Esophagus (tissue), 2 donors: ENCODE measurements around the gene CTCFL. TPM values are rescaled to one million over a fixed set of nuclear protein-coding genes. Genes with fewer than 3 reads are reported as not detected.

ENCODE experiments used
- H3K27ac ChIP-seq, 2 donors: one replicate each; pipeline ENCODE4 v1.5.1; 2013; ENCODE audit warnings: low read depth in 2 of 2, mild to moderate bottlenecking in 2 of 2, inconsistent platforms in 1 of 2, low read length in 1 of 2, moderate library complexity in 1 of 2
- H3K27me3 ChIP-seq, 2 donors: one replicate each; pipeline ENCODE4 v1.6.1; 2013; ENCODE audit warnings: low read length in 2 of 2, control low read depth in 1 of 2, mild to moderate bottlenecking in 1 of 2; ENCODE audit not compliant: insufficient read depth in 2 of 2, control insufficient read depth in 1 of 2
- H3K36me3 ChIP-seq, 2 donors: one replicate each; pipeline ENCODE4 v1.6.1; 2013; ENCODE audit warnings: low read length in 1 of 2; ENCODE audit not compliant: control insufficient read depth in 2 of 2, insufficient read depth in 2 of 2
- H3K4me1 ChIP-seq, 2 donors: one replicate each; pipeline ENCODE4 v1.6.1; 2013; ENCODE audit warnings: low read length in 1 of 2; ENCODE audit not compliant: control insufficient read depth in 2 of 2, insufficient read depth in 2 of 2
- H3K4me3 ChIP-seq, 2 donors: one replicate each; pipeline ENCODE4 v1.5.1; 2013; ENCODE audit warnings: low read length in 2 of 2, mild to moderate bottlenecking in 2 of 2, low read depth in 1 of 2, moderate library complexity in 1 of 2
- H3K9me3 ChIP-seq, 2 donors: one replicate each; pipeline ENCODE4 v1.6.1; 2013; ENCODE audit warnings: mild to moderate bottlenecking in 2 of 2, low read depth in 1 of 2, low read length in 1 of 2, moderate library complexity in 1 of 2; ENCODE audit not compliant: control insufficient read depth in 2 of 2, insufficient read depth in 1 of 2
- WGBS, 2 donors: extraction: QIAGEN DNeasy Blood & Tissue Kit; methylation state at CpG; one replicate each; pipeline ENCODE4 v1.1.7; 2013; 5-methylcytosine and 5-hydroxymethylcytosine counted together
- polyA plus RNA-seq, 2 donors: library from polyadenylated mRNA; stranded (reverse); fragments of 200-250 nt; gene quantifications; one replicate each; pipeline ENCODE4 v1.2.3, GENCODE V29; 2013
- donor health status: healthy with polysubstance abuse.
- donor health status: Bipolar disorder and iron deficiency.

The CTCFL gene
- polyA plus RNA-seq, 2 donors, result not detected

GRCh38 chr20:57501461-57502335, 23.2 kb downstream of the CTCFL start:
- H3K4me3 ChIP-seq, result no peak overlapping the region
- H3K36me3 ChIP-seq, result no peaks in the 10 kb centered on the region
- H3K27ac ChIP-seq, result no peak overlapping the region
- H3K9me3 ChIP-seq, result no peaks in the 10 kb centered on the region
- peaks cover 0 to 3% of the 10 kb centered on the region in 2 donors for H3K4me1 ChIP-seq
- H3K27me3 ChIP-seq, result no peaks in the 10 kb centered on the region
- 78 to 85% methylated on average over 17 of the region's 17 CpGs for WGBS, 2 donors

GRCh38 chr20:57500962-57501361, 24.0 kb downstream of the CTCFL start:
- no peaks in the 10 kb centered on the region for H3K27me3 ChIP-seq
- WGBS, 2 donors, result 88 to 90% methylated on average over 17 of the region's 17 CpGs

GRCh38 chr20:57500235-57500634, 24.7 kb downstream of the CTCFL start:
- H3K4me1 ChIP-seq, result peaks cover 0 to 3% of the 10 kb centered on the region in 2 donors
- no peaks in the 10 kb centered on the region for H3K9me3 ChIP-seq
- H3K27me3 ChIP-seq, result no peaks in the 10 kb centered on the region
- no peaks in the 10 kb centered on the region for H3K36me3 ChIP-seq
- no peak overlapping the region for H3K4me3 ChIP-seq
- 78 to 80% methylated on average over 7 of the region's 7 CpGs for WGBS, 2 donors
- no peak overlapping the region for H3K27ac ChIP-seq

More at GRCh38 chr20:57500962-57501361, 24.0 kb downstream of the CTCFL start:
- H3K4me1 ChIP-seq, result peaks cover 0 to 3% of the 10 kb centered on the region in 2 donors
- H3K9me3 ChIP-seq, result no peaks in the 10 kb centered on the region
- no peaks in the 10 kb centered on the region for H3K36me3 ChIP-seq
- H3K27ac ChIP-seq, result no peak overlapping the region
- H3K4me3 ChIP-seq, result no peak overlapping the region

- Histone ChIP-seq H3K9me3 (no peaks in the 10 kb centered on the region), H3K36me3 (no peaks in the 10 kb centered on the region), H3K4me3 (no peak overlapping the region), H3K4me1 (peaks cover 0 to 3% of the 10 kb centered on the region in 2 donors), H3K27ac (no peak overlapping the region), H3K27me3 (no peaks in the 10 kb centered on the region)
- 42 to 52% methylated on average over 14 of the region's 14 CpGs for WGBS, 2 donors
These were observed 25.3 kb downstream of the CTCFL start for GRCh38 chr20:57499676-57500075.

- 45 to 51% methylated on average over 20 of the region's 20 CpGs for WGBS, 2 donors
- H3K4me1 ChIP-seq, result peaks cover 0 to 3% of the 10 kb centered on the region in 2 donors
- H3K27ac ChIP-seq, result no peak overlapping the region
- H3K4me3 ChIP-seq, result no peak overlapping the region
- H3K9me3 ChIP-seq, result no peaks in the 10 kb centered on the region
- no peaks in the 10 kb centered on the region for H3K36me3 ChIP-seq
- H3K27me3 ChIP-seq, result no peaks in the 10 kb centered on the region
These were observed 26.2 kb downstream of the CTCFL start for GRCh38 chr20:57498425-57499400.

GRCh38 chr20:57496592-57496991, 28.3 kb downstream of the CTCFL start:
- H3K4me3 ChIP-seq, result no peak overlapping the region
- peaks cover 0 to 3% of the 10 kb centered on the region in 2 donors for H3K4me1 ChIP-seq
- H3K27ac ChIP-seq, result no peak overlapping the region
- H3K27me3 ChIP-seq, result no peaks in the 10 kb centered on the region
- no peaks in the 10 kb centered on the region for H3K9me3 ChIP-seq
- no peaks in the 10 kb centered on the region for H3K36me3 ChIP-seq
- WGBS, 2 donors, result 83 to 85% methylated on average over 4 of the region's 4 CpGs

- Histone ChIP-seq H3K36me3 (no peaks in the 10 kb centered on the region), H3K9me3 (no peaks in the 10 kb centered on the region), H3K4me3 (no peak overlapping the region), H3K4me1 (peaks cover 0 to 3% of the 10 kb centered on the region in 2 donors), H3K27ac (no peak overlapping the region), H3K27me3 (no peaks in the 10 kb centered on the region)
- WGBS, 2 donors, result 67 to 81% methylated on average over 11 of the region's 11 CpGs
These were observed 29.0 kb downstream of the CTCFL start for GRCh38 chr20:57495978-57496377.

- no peaks in the 10 kb centered on the region for H3K4me1 ChIP-seq
- no peaks in the 10 kb centered on the region for H3K36me3 ChIP-seq
- peak overlapping the region in 1 of 2 donors; percentile 47 for H3K27ac ChIP-seq
- H3K9me3 ChIP-seq, result no peaks in the 10 kb centered on the region
- 75 to 77% methylated on average over 10 of the region's 10 CpGs for WGBS, 2 donors
- H3K27me3 ChIP-seq, result no peaks in the 10 kb centered on the region
- H3K4me3 ChIP-seq, result no peak overlapping the region
These were observed 31.8 kb downstream of the CTCFL start for GRCh38 chr20:57493091-57493615.

GRCh38 chr20:57491373-57491772, 33.6 kb downstream of the CTCFL start:
- Histone ChIP-seq H3K36me3 (no peaks in the 10 kb centered on the region), H3K9me3 (no peaks in the 10 kb centered on the region), H3K27me3 (no peaks in the 10 kb centered on the region), H3K4me3 (no peak overlapping the region), H3K27ac (no peak overlapping the region), H3K4me1 (no peaks in the 10 kb centered on the region)
- WGBS, 2 donors, result 57 to 62% methylated on average over 6 of the region's 6 CpGs
